UCSD-AML1 (cell line): ENCODE results near the gene CACNG5.

Experiments
- DNase-seq: peaks from one replicate; lab custom pipeline; 2025; ENCODE audit not compliant: unreplicated experiment; lab: John Stamatoyannopoulos, UW

The CACNG5 gene

GRCh38 chr17:66822009-66822408, 12.9 kb upstream of the CACNG5 start:
- DNase-seq = no peak

GRCh38 chr17:66826856-66827255, 8.1 kb upstream of the CACNG5 start:
- DNase-seq = no peak

GRCh38 chr17:66829386-66829864, 5.5 kb upstream of the CACNG5 start:
- peak; percentile 33 for DNase-seq

GRCh38 chr17:66829883-66830282, 5.0 kb upstream of the CACNG5 start:
- peak; percentile 55 for DNase-seq

- no peak for DNase-seq
These were observed 4.5 kb upstream of the CACNG5 start for GRCh38 chr17:66830451-66830850.

GRCh38 chr17:66831383-66832210, 3.3 kb upstream of the CACNG5 start:
- DNase-seq = no peak

- no peak for DNase-seq
These were observed 1.7 kb upstream of the CACNG5 start for GRCh38 chr17:66833201-66833600.

GRCh38 chr17:66834426-66834918, 445 bp upstream of the CACNG5 start:
- DNase-seq = no peak

GRCh38 chr17:66835476-66835875, 559 bp downstream of the CACNG5 start:
- DNase-seq = no peak

GRCh38 chr17:66836063-66837005, 1.4 kb downstream of the CACNG5 start:
- DNase-seq = no peak

GRCh38 chr17:66837226-66837625, 2.3 kb downstream of the CACNG5 start:
- DNase-seq = no peak

- DNase-seq = no peak
These were observed 3.2 kb downstream of the CACNG5 start for GRCh38 chr17:66837885-66838665.

- DNase-seq = no peak
These were observed 4.7 kb downstream of the CACNG5 start for GRCh38 chr17:66839616-66840015.

- DNase-seq = no peak
These were observed 5.1 kb downstream of the CACNG5 start for GRCh38 chr17:66840061-66840460.

GRCh38 chr17:66841328-66841727, 6.4 kb downstream of the CACNG5 start:
- DNase-seq = no peak

- no peak for DNase-seq
These were observed 6.8 kb downstream of the CACNG5 start for GRCh38 chr17:66841744-66842143.

- DNase-seq = no peak
These were observed 7.6 kb downstream of the CACNG5 start for GRCh38 chr17:66842505-66842904.

GRCh38 chr17:66842959-66843358, 8.0 kb downstream of the CACNG5 start:
- no peak for DNase-seq

- DNase-seq = no peak
These were observed 8.7 kb downstream of the CACNG5 start for GRCh38 chr17:66843627-66844026.

GRCh38 chr17:66847704-66848103, 12.8 kb downstream of the CACNG5 start:
- no peak for DNase-seq

GRCh38 chr17:66848496-66848895, 13.6 kb downstream of the CACNG5 start:
- no peak for DNase-seq
